ENCODE measurements around the gene RASAL1. TPM values are rescaled to one million over a fixed set of nuclear protein-coding genes. Genes with fewer than 3 reads are reported as not detected.

Gene RASAL1
- total RNA-seq, 4 donors from 2014 or later = 17.4 to 98.7 (median 56.6) TPM

GRCh38 chr12:113063396-113064350 is 71.9 kb downstream of the RASAL1 start:
- Histone ChIP-seq H3K9me3 (no peaks in the 10 kb centered on the region), H3K27ac (no peak overlapping the region), H3K4me3 (no peak overlapping the region), H3K4me1 (no peaks in the 10 kb centered on the region), H3K36me3 (no peaks in the 10 kb centered on the region), H3K27me3 (peaks cover 0 to 72% (median 0%) of the 10 kb centered on the region in 4 donors)
- intact Hi-C loops (cut with DNase I) = no loop called here
- no peak for TF ChIP-seq POLR2A (IDR thresholded peaks at IDR 0.05)
- TF ChIP-seq CTCF (IDR thresholded peaks at IDR 0.05) = no peak
- no peak for DNase-seq
- WGBS, 2 donors = 60 to 93% methylated on average over 1 to 5 of the region's 9 CpGs

GRCh38 chr12:113062502-113063395 is 72.8 kb downstream of the RASAL1 start:
- Histone ChIP-seq H3K4me1 (peaks cover 0 to under 1% (median 0%) of the 10 kb centered on the region in 3 donors), H3K9me3 (no peaks in the 10 kb centered on the region), H3K36me3 (no peaks in the 10 kb centered on the region), H3K27ac (no peak overlapping the region), H3K4me3 (no peak overlapping the region), H3K27me3 (peaks cover 0 to 72% (median 0%) of the 10 kb centered on the region in 4 donors)
- intact Hi-C loops (cut with DNase I) = no loop called here
- DNase-seq = no peak
- 44 to 47% methylated on average over 14 to 22 of the region's 23 CpGs for WGBS, 2 donors
- TF ChIP-seq POLR2A (IDR thresholded peaks at IDR 0.05) (no peak), CTCF (IDR thresholded peaks at IDR 0.05) (no peak)

- DNase-seq = no peak
- WGBS, 2 donors = 58 to 64% methylated on average over 8 to 10 of the region's 10 CpGs
- Histone ChIP-seq H3K27ac (no peak overlapping the region), H3K9me3 (no peaks in the 10 kb centered on the region), H3K4me1 (peaks cover 7 to 16% (median 8%) of the 10 kb centered on the region in 3 donors), H3K27me3 (peaks cover 5 to 84% (median 9%) of the 10 kb centered on the region in 4 donors), H3K4me3 (no peak overlapping the region), H3K36me3 (no peaks in the 10 kb centered on the region)
- no peak for TF ChIP-seq CTCF (IDR thresholded peaks at IDR 0.05)
- no peak for TF ChIP-seq POLR2A (IDR thresholded peaks at IDR 0.05)
- intact Hi-C loops (cut with DNase I) = no loop called here
These were observed 74.4 kb downstream of the RASAL1 start for GRCh38 chr12:113061061-113061694.

GRCh38 chr12:113060336-113060960 is 75.1 kb downstream of the RASAL1 start:
- Histone ChIP-seq H3K27me3 (peaks cover 5 to 85% (median 10%) of the 10 kb centered on the region in 4 donors), H3K4me3 (no peak overlapping the region), H3K27ac (no peak overlapping the region), H3K4me1 (peaks cover 7 to 23% (median 8%) of the 10 kb centered on the region in 3 donors), H3K9me3 (no peaks in the 10 kb centered on the region), H3K36me3 (no peaks in the 10 kb centered on the region)
- intact Hi-C loops (cut with DNase I) = no loop called here
- TF ChIP-seq POLR2A (IDR thresholded peaks at IDR 0.05) = no peak
- no peak for TF ChIP-seq CTCF (IDR thresholded peaks at IDR 0.05)
- DNase-seq = no peak
- 71 to 83% methylated on average over 7 of the region's 7 CpGs for WGBS, 2 donors

Measured in esophagus squamous epithelium (tissue), 5 donors.